Cardiac fibroblast (primary cell): ENCODE measurements around the gene A4GALT.

Experiments
- DNase-seq, 2 donors: peaks; one replicate each; pipeline versions ENCODE4 v3.0.0 to v3.0.0-alpha.2; 2010; ENCODE audit warnings: low read depth in 2 of 2
- H3K4me3 ChIP-seq, 2 donors: replicated peaks in 1 of 2; 1 replicate in 1 of 2; 2 replicates in 1 of 2; pipeline ENCODE4 v1.5.1; 2011; ENCODE audit warnings: low read depth in 2 of 2, low read length in 2 of 2, mild to moderate bottlenecking in 2 of 2, moderate library complexity in 1 of 2
- CTCF ChIP-seq: IDR thresholded peaks from one replicate; pipeline ENCODE4 v1.5.1; 2011; ENCODE audit warnings: low read depth, mild to moderate bottlenecking, low read length, inconsistent platforms

The A4GALT gene

DNA sequence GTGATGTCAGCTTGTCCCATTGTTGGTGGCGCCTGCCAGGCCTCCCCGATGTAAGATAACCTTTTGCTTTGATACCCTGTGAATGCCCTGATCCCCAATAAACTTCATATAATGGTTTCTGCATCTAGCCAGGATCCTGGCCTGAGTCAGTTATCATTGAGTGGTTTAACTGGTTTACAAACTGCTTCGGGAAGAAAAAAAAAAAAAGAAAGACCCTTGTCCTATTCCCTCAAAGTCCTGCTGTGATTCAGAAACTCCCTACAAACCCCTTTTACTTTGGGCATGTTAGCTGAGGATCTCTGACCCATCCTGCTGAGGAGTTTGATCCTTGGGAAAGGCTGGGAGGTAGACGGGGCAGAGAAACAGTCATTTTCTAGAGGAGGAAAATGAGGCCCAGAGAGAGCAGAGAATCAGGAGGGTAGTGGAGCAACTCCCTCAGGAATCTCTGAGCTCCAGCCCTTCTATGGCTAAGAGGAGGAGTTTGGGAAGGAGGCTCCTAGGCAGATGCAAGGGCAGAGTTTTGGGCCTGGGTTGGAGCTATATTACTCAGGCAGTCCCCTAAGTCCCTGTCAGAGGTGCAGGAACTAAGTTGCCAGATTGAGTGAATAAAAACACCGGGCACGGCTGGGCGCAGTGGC lies 66.1 kb downstream of the A4GALT start:
- no peak for TF ChIP-seq CTCF
- no peak for DNase-seq
- H3K4me3 ChIP-seq: no peak overlapping the region

DNA sequence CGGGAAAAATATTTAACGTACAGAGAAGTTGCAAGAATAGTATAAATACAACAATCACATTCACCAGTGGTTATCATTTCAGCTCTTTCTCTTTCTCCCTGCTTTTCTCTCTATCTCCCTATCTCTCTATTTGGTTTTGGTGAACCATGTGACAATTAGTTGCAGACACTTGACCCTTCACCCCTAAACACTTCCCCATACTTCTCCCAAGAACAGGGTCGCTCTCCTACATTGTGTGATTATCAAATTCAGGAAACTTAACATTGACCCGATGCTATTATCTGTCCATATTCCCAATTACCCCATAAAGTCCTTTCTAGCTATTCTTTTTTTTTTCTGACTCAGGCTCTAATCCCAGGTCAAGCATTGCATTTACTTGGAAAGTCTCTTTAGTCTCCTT lies 66.7 kb downstream of the A4GALT start:
- no peak for DNase-seq
- H3K4me3 ChIP-seq: no peak overlapping the region
- TF ChIP-seq CTCF: no peak

DNA sequence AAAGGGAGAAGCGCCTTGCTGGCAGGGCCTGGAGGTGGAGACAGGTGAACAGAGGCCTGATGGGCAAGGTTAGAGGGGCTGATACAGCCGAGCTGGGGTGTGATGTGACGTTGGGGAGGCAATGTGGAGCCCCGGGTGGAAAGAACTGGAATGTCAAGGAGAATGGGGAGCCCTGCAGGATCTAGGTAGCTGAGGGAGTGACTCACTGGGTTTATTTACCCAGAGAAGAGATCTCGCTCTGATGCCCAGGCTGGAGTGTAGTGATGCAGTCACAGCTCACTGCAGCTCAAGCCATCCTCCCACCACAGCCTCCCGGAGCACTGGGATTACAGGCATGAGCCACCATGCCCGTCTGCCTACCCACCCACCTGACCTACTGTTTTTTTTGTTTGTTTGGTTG lies 69.5 kb downstream of the A4GALT start:
- no peak for TF ChIP-seq CTCF
- peak in 1 of 2 donors; percentile 26 for DNase-seq
- no peak overlapping the region for H3K4me3 ChIP-seq

- peak; percentile 82 to 90 for DNase-seq
- TF ChIP-seq CTCF: no peak
- H3K4me3 ChIP-seq: peak within 1 kb of the TSS; percentile 69 to 97
Measured at GRCh38 chr22:42649246-42650099, 71.2 kb downstream of the A4GALT start, which contains the start of gene CYB5R3. CYB5R3 (minus strand) TSS chr22:42649392; CDS start chr22:42649315, 77 bp downstream.

- DNase-seq: peak; percentile 43 to 49
- TF ChIP-seq CTCF: no peak
- H3K4me3 ChIP-seq: peak overlapping the region; percentile 69 to 97
Measured at GRCh38 chr22:42648368-42649245, 72.1 kb downstream of the A4GALT start.

- DNase-seq: no peak
- H3K4me3 ChIP-seq: peak overlapping the region; percentile 69 to 97
- no peak for TF ChIP-seq CTCF
Measured at GRCh38 chr22:42648017-42648367, 72.7 kb downstream of the A4GALT start.
